NB4 (cell line): ENCODE measurements around the gene CDHR5.

Source experiments
- DNase-seq: peaks from one replicate; pipeline ENCODE4 v3.0.0; 2010; ENCODE audit warnings: low read depth
- H3K4me3 ChIP-seq: one replicate; pipeline ENCODE4 v1.5.1; 2011; ENCODE audit warnings: mild to moderate bottlenecking, low read depth, low read length, moderate library complexity
- MYC ChIP-seq: IDR thresholded peaks from 2 replicates; pipeline ENCODE4 v1.6.1; 2011; ENCODE audit warnings: low read depth, low read length
- POLR2A ChIP-seq: IDR thresholded peaks from 2 replicates; pipeline ENCODE4 v1.6.1; 2011; ENCODE audit warnings: mild to moderate bottlenecking; ENCODE audit not compliant: insufficient read length; ENCODE audit errors: extremely low read depth
- TF ChIP-seq, protein P1 (sequence below): IDR thresholded peaks from 2 replicates; pipeline ENCODE4 v1.6.1; 2011; ENCODE audit warnings: low read depth, low read length
- TF ChIP-seq, protein P2 (sequence below): IDR thresholded peaks from one replicate; pipeline ENCODE4 v1.5.1; 2012; ENCODE audit warnings: low read depth, low read length

Gene CDHR5

DNA sequence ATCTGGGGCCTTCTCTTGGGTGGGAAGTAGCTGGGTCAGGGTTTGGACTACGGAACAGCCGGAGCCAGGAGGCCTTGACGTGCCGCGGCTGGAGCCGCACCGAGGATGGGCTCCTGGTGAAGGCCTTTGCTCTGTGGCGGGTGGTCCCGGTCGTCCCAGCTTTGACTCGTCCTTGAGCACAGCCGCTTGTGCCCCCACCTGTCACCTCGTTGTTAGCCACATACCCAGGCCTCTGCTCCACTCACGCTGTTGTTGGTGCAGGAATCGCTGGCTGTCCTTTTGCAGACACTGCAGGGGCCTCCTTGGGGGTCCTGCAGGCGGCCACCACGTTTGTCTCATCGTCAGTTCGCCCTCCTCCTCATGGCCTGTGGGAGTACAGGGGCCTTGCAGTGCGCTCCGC lies 31.4 kb downstream of the CDHR5 start:
- no peak for DNase-seq
- TF ChIP-seq MYC (no peak), POLR2A (no peak)
- TF ChIP-seq, protein P1, sequence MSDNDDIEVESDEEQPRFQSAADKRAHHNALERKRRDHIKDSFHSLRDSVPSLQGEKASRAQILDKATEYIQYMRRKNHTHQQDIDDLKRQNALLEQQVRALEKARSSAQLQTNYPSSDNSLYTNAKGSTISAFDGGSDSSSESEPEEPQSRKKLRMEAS = no peak
- TF ChIP-seq, protein P2, sequence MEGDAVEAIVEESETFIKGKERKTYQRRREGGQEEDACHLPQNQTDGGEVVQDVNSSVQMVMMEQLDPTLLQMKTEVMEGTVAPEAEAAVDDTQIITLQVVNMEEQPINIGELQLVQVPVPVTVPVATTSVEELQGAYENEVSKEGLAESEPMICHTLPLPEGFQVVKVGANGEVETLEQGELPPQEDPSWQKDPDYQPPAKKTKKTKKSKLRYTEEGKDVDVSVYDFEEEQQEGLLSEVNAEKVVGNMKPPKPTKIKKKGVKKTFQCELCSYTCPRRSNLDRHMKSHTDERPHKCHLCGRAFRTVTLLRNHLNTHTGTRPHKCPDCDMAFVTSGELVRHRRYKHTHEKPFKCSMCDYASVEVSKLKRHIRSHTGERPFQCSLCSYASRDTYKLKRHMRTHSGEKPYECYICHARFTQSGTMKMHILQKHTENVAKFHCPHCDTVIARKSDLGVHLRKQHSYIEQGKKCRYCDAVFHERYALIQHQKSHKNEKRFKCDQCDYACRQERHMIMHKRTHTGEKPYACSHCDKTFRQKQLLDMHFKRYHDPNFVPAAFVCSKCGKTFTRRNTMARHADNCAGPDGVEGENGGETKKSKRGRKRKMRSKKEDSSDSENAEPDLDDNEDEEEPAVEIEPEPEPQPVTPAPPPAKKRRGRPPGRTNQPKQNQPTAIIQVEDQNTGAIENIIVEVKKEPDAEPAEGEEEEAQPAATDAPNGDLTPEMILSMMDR = no peak
- H3K4me3 ChIP-seq = no peak overlapping the region

DNA sequence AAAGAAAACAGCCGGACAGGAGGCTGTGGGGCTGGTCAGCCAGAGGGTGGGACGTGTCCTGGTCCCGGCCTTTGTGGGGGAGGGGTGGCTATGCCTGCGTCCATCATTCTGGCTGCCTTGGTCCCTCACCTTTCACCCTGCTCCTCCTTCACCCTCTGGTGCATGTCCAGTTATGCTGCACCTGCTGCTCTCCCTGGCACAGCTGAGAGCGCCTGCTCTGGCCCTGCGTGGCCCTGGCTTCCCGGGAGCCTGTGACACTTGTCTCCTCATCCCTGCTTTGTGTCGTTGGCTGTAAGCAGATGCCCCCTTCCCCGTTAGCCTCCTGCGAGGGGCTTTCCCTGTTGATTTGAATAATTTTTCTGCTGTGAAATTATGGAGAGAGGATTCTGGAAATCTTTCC lies 31.8 kb downstream of the CDHR5 start:
- DNase-seq = no peak
- no peak for TF ChIP-seq POLR2A
- TF ChIP-seq, protein P1 = no peak
- no peak for TF ChIP-seq MYC
- TF ChIP-seq, protein P2 = no peak
- no peak overlapping the region for H3K4me3 ChIP-seq

DNA sequence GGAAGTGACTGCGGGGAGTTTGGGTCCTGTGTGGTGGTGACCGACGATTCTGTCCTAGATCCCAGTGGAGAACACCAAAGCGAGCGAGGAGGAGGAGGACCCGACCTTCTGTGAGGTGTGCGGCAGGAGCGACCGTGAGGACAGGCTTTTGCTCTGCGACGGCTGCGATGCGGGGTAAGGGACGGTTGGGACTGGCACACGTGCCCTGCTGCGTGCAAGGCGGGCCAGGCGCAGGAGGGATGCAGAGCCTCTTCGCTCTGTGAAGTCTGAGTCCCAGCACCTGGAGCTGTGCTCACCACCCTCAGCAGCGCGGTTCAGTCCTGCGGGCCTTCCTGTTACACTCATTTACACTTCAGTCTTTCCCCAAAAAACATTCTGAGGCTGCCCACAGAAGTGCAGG lies 32.3 kb downstream of the CDHR5 start:
- DNase-seq = no peak
- TF ChIP-seq, protein P1 = no peak
- TF ChIP-seq, protein P2 = no peak
- no peak for TF ChIP-seq MYC
- TF ChIP-seq POLR2A = no peak
- no peak overlapping the region for H3K4me3 ChIP-seq

DNA sequence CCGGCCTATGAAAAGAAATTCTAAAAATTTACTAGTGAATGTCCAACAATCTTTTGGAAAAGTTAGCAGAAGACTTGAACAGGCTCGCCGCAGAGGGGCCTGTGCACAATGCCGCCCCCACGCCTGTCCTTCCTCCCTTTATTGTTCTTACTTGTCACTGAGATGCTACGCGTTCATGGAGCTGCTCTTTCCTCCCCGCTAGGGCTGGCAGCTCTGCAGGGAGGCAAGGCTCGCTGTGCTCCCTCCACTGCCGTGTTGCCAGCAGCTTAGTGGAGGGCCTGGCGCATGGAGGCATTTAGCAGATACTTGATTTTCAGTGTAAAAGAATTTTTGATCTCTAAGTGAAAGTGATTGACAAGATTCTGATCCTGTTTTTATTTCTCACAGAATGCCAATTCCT lies 33.8 kb downstream of the CDHR5 start:
- DNase-seq = no peak
- H3K4me3 ChIP-seq = no peak overlapping the region
- TF ChIP-seq, protein P2 = no peak

DNA sequence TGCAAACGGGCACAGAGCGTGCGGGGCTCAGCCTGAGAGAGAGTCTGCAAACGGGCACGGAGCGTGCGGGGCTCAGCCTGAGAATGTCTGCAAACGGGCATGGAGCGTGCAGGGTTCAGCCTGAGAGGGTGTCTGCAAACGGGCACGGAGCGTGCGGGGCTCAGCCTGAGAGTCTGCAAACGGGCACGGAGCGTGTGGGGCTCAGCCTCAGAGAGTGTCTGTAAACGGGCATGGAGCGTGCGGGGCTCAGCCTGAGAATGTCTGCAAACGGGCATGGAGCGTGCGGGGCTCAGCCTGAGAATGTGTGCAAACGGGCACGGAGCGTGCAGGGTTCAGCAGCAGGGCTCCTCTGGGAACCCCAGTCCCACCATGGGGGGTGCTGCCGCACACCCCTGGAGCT lies 35.0 kb downstream of the CDHR5 start:
- no peak for DNase-seq
- TF ChIP-seq, protein P2 = no peak
- TF ChIP-seq, protein P1 = no peak
- TF ChIP-seq POLR2A = no peak
- no peak for TF ChIP-seq MYC
- no peak overlapping the region for H3K4me3 ChIP-seq

DNA sequence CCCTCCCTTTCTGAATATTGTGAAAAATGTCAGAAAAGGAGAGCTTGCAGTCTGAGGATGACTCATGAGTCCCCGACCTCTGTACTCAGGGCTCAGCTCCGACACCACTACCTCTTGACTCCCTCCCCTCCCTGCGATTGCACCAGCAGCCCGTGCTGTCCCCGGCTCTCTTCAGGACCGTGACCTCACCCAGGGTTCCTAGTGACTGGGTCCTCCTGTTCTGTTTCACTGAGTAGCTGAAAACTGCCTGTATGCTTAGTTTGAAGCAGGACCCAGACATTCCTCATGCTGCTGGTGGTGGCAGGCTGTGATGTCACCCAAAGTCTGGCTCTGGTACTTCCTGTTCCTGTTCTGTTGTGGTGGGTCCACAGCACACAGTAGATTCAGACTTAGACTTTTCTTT lies 36.8 kb downstream of the CDHR5 start:
- DNase-seq = peak; percentile 93
- no peak overlapping the region for H3K4me3 ChIP-seq
- TF ChIP-seq, protein P1 = peak; percentile 71
- peak; percentile 60 for TF ChIP-seq MYC
- no peak for TF ChIP-seq POLR2A
